Trophoblast cell (in vitro differentiated cells and primary cell): ENCODE results near the gene MON2.
A peak's percentile ranks its signal among the peaks of the same experiment; 100 is the strongest.

Source experiments
- DNase-seq, 2 donors: peaks; one replicate each; pipeline ENCODE4 v3.0.0-alpha.2; 2016
- H2AFZ ChIP-seq: 2 replicates; pipeline ENCODE4 v1.6.1; 2013; ENCODE audit warnings: low read length, moderate library complexity, mild to moderate bottlenecking; ENCODE audit not compliant: insufficient read depth, poor library complexity
- H2AK5ac ChIP-seq: 2 replicates; pipeline ENCODE4 v1.6.1; 2013; ENCODE audit warnings: mild to moderate bottlenecking, low read length
- H2BK120ac ChIP-seq: 2 replicates; pipeline ENCODE4 v1.6.1; 2013; ENCODE audit warnings: low read length, mild to moderate bottlenecking, moderate library complexity; ENCODE audit not compliant: insufficient read depth, poor library complexity
- H2BK12ac ChIP-seq: 2 replicates; pipeline ENCODE4 v1.6.1; 2013; ENCODE audit warnings: mild to moderate bottlenecking, low read length, moderate library complexity
- H2BK5ac ChIP-seq: 2 replicates; pipeline ENCODE4 v1.6.1; 2013; ENCODE audit warnings: low read length, low read depth, moderate library complexity, mild to moderate bottlenecking; ENCODE audit not compliant: poor library complexity
- H3K14ac ChIP-seq: 2 replicates; pipeline ENCODE4 v1.6.1; 2013; ENCODE audit warnings: mild to moderate bottlenecking, low read length
- H3K18ac ChIP-seq: 2 replicates; pipeline ENCODE4 v1.6.1; 2013; ENCODE audit warnings: mild to moderate bottlenecking, low read length
- H3K23ac ChIP-seq: 2 replicates; pipeline ENCODE4 v1.6.1; 2013; ENCODE audit warnings: low read length
- H3K27ac ChIP-seq: 2 replicates; pipeline ENCODE4 v1.5.1; 2013; ENCODE audit warnings: low read depth, mild to moderate bottlenecking, inconsistent platforms, low read length, moderate library complexity
- H3K27me3 ChIP-seq: 2 replicates; pipeline ENCODE4 v1.6.1; 2013; ENCODE audit warnings: inconsistent platforms, mild to moderate bottlenecking, low read length, moderate library complexity; ENCODE audit not compliant: insufficient read depth
- H3K36me3 ChIP-seq, 2 experiments: 1 replicate in 1 of 2; 2 replicates in 1 of 2; pipeline ENCODE4 v1.6.1; 2013; ENCODE audit warnings: low read length in 2 of 2, mild to moderate bottlenecking in 2 of 2, moderate library complexity in 1 of 2; ENCODE audit not compliant: insufficient read depth in 2 of 2, control insufficient read depth in 1 of 2
- H3K4ac ChIP-seq: 2 replicates; pipeline ENCODE4 v1.6.1; 2013; ENCODE audit warnings: low read depth, mild to moderate bottlenecking, low read length, moderate library complexity
- H3K4me1 ChIP-seq, 2 experiments: 1 replicate in 1 of 2; 2 replicates in 1 of 2; pipeline ENCODE4 v1.6.1; 2013; ENCODE audit warnings: low read length in 2 of 2, mild to moderate bottlenecking in 2 of 2, moderate library complexity in 1 of 2; ENCODE audit not compliant: insufficient read depth in 2 of 2, control insufficient read depth in 1 of 2
- H3K4me2 ChIP-seq: 2 replicates; pipeline ENCODE4 v1.6.1; 2013; ENCODE audit warnings: inconsistent platforms, mild to moderate bottlenecking, low read length, moderate library complexity
- H3K4me3 ChIP-seq: 2 replicates; pipeline ENCODE4 v1.5.1; 2013; ENCODE audit warnings: mild to moderate bottlenecking, low read depth, low read length, inconsistent platforms
- H3K79me1 ChIP-seq: one replicate; pipeline ENCODE4 v1.6.1; 2013; ENCODE audit warnings: low read length
- H3K79me2 ChIP-seq: 2 replicates; pipeline ENCODE4 v1.6.1; 2013; ENCODE audit warnings: low read length, mild to moderate bottlenecking; ENCODE audit not compliant: control insufficient read depth, insufficient read depth, poor library complexity
- H3K9ac ChIP-seq: 2 replicates; pipeline ENCODE4 v1.6.1; 2013; ENCODE audit warnings: mild to moderate bottlenecking, low read length
- H3K9me3 ChIP-seq: 2 replicates; pipeline ENCODE4 v1.6.1; 2013; ENCODE audit warnings: low read depth, mild to moderate bottlenecking, control low read depth, inconsistent platforms, low read length; ENCODE audit not compliant: insufficient read depth
- H4K12ac ChIP-seq: 2 replicates; pipeline ENCODE4 v1.6.1; 2013; ENCODE audit warnings: low read depth, mild to moderate bottlenecking, low read length, moderate library complexity
- H4K8ac ChIP-seq: 2 replicates; pipeline ENCODE4 v1.6.1; 2013; ENCODE audit warnings: low read depth, mild to moderate bottlenecking, low read length, moderate library complexity
- H4K91ac ChIP-seq: one replicate; pipeline ENCODE4 v1.6.1; 2013; ENCODE audit warnings: low read depth, mild to moderate bottlenecking, low read length, moderate library complexity
- WGBS: extraction: QIAGEN DNeasy Blood & Tissue Kit; methylation state at CpG from one replicate; pipeline ENCODE4 v1.1.7; 2013; ENCODE audit warnings: missing lambda C conversion rate; ENCODE audit not compliant: insufficient read length, insufficient coverage; ENCODE audit errors: extremely low coverage; 5-methylcytosine and 5-hydroxymethylcytosine counted together

MON2 gene

DNA sequence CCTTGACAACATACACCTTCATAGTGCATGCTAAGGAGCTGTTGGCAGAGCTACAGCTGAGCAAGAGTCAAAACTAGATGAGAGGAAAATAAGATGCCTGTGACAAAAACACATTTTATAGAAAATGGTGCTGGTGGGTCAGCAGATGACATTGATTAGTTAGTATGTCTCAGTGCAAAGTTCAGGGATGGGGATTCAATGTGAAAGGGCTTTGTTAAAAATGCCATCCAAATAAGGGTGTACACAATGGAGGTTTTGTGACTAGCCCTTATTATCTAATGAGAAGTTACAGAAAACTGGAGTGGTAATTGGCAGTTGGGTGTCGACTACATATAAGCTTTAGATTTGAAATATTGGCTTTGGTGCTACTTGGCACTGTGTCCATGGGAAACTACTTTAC, 169.0 kb downstream of the MON2 start:
- H3K79me2 ChIP-seq, result no peaks in the 10 kb centered on the region
- H3K36me3 ChIP-seq, result no peaks in the 10 kb centered on the region
- peaks cover 2 to 4% of the 10 kb centered on the region in 2 experiments for H3K4me1 ChIP-seq
- no peak overlapping the region for H4K12ac ChIP-seq
- H2AK5ac ChIP-seq, result no peak overlapping the region
- no peaks in the 10 kb centered on the region for H3K27me3 ChIP-seq
- H3K18ac ChIP-seq, result no peak overlapping the region
- H3K79me1 ChIP-seq, result no peaks in the 10 kb centered on the region
- no peak overlapping the region for H3K4ac ChIP-seq
- H2BK12ac ChIP-seq, result no peak overlapping the region
- H3K9ac ChIP-seq, result no peak overlapping the region
- no peak overlapping the region for H2BK120ac ChIP-seq
- no peak overlapping the region for H3K23ac ChIP-seq
- H4K91ac ChIP-seq, result no peak overlapping the region
- H4K8ac ChIP-seq, result no peak overlapping the region
- H2BK5ac ChIP-seq, result no peak overlapping the region
- no CpG with 5 or more reads among the region's 1 CpG for WGBS
- no peak overlapping the region for H3K27ac ChIP-seq
- H2AFZ ChIP-seq, result no peak overlapping the region
- H3K4me2 ChIP-seq, result no peak overlapping the region
- no peaks in the 10 kb centered on the region for H3K9me3 ChIP-seq
- no peak for DNase-seq
- no peak overlapping the region for H3K14ac ChIP-seq
- no peak overlapping the region for H3K4me3 ChIP-seq

DNA sequence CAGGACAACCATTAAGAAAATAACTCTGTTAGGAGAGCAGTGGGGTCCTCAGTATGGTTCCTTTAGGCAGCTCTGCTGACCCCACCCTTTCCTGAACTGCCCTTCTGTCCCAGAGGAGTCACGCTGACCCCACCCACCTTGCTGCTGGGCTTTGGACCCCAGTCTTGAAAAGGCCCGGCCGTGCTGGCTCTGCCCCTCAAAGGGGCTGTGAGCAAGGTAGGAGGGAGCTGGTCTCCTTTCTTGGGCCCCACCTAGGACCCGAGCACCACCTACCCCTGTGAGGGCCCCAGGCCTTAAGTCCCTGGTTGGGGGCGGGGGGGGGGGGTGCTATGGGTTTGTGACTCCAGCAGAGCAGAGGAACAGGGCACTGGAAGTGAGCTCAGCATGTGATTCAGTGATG, 171.1 kb downstream of the MON2 start:
- H2BK5ac ChIP-seq, result no peak overlapping the region
- H3K79me2 ChIP-seq, result no peaks in the 10 kb centered on the region
- no peak overlapping the region for H3K9ac ChIP-seq
- H4K91ac ChIP-seq, result no peak overlapping the region
- H2BK120ac ChIP-seq, result no peak overlapping the region
- no peak overlapping the region for H3K4me3 ChIP-seq
- no peaks in the 10 kb centered on the region for H3K9me3 ChIP-seq
- H3K23ac ChIP-seq, result no peak overlapping the region
- no peak overlapping the region for H3K4me2 ChIP-seq
- no peak for DNase-seq
- H3K79me1 ChIP-seq, result no peaks in the 10 kb centered on the region
- no peak overlapping the region for H4K8ac ChIP-seq
- H2AK5ac ChIP-seq, result no peak overlapping the region
- H2BK12ac ChIP-seq, result no peak overlapping the region
- no peak overlapping the region for H4K12ac ChIP-seq
- H3K27ac ChIP-seq, result no peak overlapping the region
- H3K4ac ChIP-seq, result no peak overlapping the region
- H2AFZ ChIP-seq, result no peak overlapping the region
- H3K18ac ChIP-seq, result no peak overlapping the region
- H3K36me3 ChIP-seq, result no peaks in the 10 kb centered on the region
- H3K14ac ChIP-seq, result no peak overlapping the region
- peaks cover 0 to 2% of the 10 kb centered on the region in 2 experiments for H3K4me1 ChIP-seq
- no CpG with 5 or more reads among the region's 5 CpGs for WGBS
- no peaks in the 10 kb centered on the region for H3K27me3 ChIP-seq

DNA sequence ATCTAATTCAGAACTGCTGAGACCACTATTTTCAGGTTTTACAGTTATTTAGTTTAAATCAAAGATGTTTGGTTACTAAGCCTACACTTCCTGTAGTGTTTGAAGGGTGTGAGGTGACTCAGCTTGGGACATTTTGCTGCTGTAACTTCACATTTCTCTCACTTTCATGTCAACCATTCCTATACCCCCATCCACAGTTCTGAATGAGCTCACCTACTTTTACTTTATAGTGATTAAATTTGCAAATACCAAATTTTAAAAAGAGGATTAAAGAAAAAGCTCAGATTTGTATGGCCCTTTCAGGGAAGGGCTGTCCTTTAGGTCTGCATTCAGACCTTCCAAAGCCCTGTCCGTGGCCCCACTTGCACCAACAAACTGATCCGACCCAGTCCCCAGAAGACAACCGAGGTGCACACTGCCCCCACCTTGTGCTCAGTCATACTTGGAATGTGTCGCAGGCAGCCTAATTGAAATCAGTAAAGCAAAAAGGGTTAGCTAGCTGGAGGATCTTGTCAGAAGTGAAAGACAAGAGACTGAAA, 174.4 kb downstream of the MON2 start:
- no CpG with 5 or more reads among the region's 4 CpGs for WGBS
- H3K4ac ChIP-seq, result no peak overlapping the region
- no peaks in the 10 kb centered on the region for H3K79me1 ChIP-seq
- H3K4me2 ChIP-seq, result no peak overlapping the region
- H2BK5ac ChIP-seq, result no peak overlapping the region
- no peak overlapping the region for H2AFZ ChIP-seq
- H2AK5ac ChIP-seq, result no peak overlapping the region
- H3K36me3 ChIP-seq, result no peaks in the 10 kb centered on the region
- no peak overlapping the region for H3K9ac ChIP-seq
- no peak overlapping the region for H3K4me3 ChIP-seq
- H3K79me2 ChIP-seq, result no peaks in the 10 kb centered on the region
- H4K12ac ChIP-seq, result no peak overlapping the region
- H3K18ac ChIP-seq, result no peak overlapping the region
- no peak overlapping the region for H4K91ac ChIP-seq
- no peak overlapping the region for H3K27ac ChIP-seq
- no peak overlapping the region for H4K8ac ChIP-seq
- H2BK120ac ChIP-seq, result no peak overlapping the region
- H3K4me1 ChIP-seq, result peaks cover 0 to 2% of the 10 kb centered on the region in 2 experiments
- H3K14ac ChIP-seq, result no peak overlapping the region
- no peaks in the 10 kb centered on the region for H3K27me3 ChIP-seq
- peak; percentile 33 to 60 for DNase-seq
- peak overlapping the region; percentile 79 for H2BK12ac ChIP-seq
- no peak overlapping the region for H3K23ac ChIP-seq
- no peaks in the 10 kb centered on the region for H3K9me3 ChIP-seq

DNA sequence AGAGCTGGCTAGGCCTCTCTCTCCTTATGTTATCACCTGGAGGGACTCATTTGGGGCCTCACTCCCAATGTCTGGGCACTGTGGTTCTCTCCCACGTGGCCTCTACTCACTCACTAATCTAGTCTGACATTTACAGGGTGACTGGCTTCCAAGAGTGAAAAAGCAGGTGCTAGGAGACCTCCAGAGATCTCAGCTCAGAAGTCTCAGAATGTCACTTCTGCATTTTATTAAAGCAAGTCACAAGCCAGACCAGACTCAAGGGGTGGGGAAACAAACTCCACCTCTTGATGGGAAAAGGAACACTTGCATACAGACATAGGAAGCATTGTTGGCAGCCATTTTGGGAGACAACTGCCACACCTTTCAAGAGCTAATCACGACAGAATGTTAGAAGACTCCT, 175.9 kb downstream of the MON2 start:
- WGBS, result no CpG with 5 or more reads among the region's 2 CpGs
- no peak overlapping the region for H3K4me2 ChIP-seq
- H4K8ac ChIP-seq, result no peak overlapping the region
- no peak overlapping the region for H3K9ac ChIP-seq
- H2BK120ac ChIP-seq, result no peak overlapping the region
- no peak overlapping the region for H4K12ac ChIP-seq
- H4K91ac ChIP-seq, result no peak overlapping the region
- H3K9me3 ChIP-seq, result no peaks in the 10 kb centered on the region
- H3K79me2 ChIP-seq, result no peaks in the 10 kb centered on the region
- no peak overlapping the region for H2BK12ac ChIP-seq
- H2AK5ac ChIP-seq, result no peak overlapping the region
- H3K27ac ChIP-seq, result no peak overlapping the region
- no peak overlapping the region for H3K23ac ChIP-seq
- H3K14ac ChIP-seq, result no peak overlapping the region
- no peak overlapping the region for H3K18ac ChIP-seq
- no peak overlapping the region for H2AFZ ChIP-seq
- no peak overlapping the region for H3K4ac ChIP-seq
- DNase-seq, result peak; percentile 23 to 55
- no peaks in the 10 kb centered on the region for H3K27me3 ChIP-seq
- no peak overlapping the region for H2BK5ac ChIP-seq
- no peaks in the 10 kb centered on the region for H3K79me1 ChIP-seq
- no peaks in the 10 kb centered on the region for H3K36me3 ChIP-seq
- H3K4me1 ChIP-seq, result peaks cover 0 to 2% of the 10 kb centered on the region in 2 experiments
- H3K4me3 ChIP-seq, result no peak overlapping the region
